H1 (cell line): ENCODE results near the gene MAP2K1. TPM values are rescaled to one million over a fixed set of nuclear protein-coding genes. Genes with fewer than 3 reads are reported as not detected.

Source experiments
- ATF2 ChIP-seq: IDR thresholded peaks from 2 replicates; pipeline ENCODE4 v1.6.1; 2012; ENCODE audit warnings: low read length, inconsistent platforms
- BRCA1 ChIP-seq: IDR thresholded peaks from 2 replicates; pipeline ENCODE4 v1.6.1; 2012; ENCODE audit warnings: low read depth, low read length, improper control_type of control experiment
- CBX8 ChIP-seq: fragments of 300-800, 300-1000 bp; sonication (generic); IDR thresholded peaks from 2 replicates; pipeline ENCODE4 v1.7.1; 2016; ENCODE audit warnings: low read depth, low read length, borderline replicate concordance
- CHD2 ChIP-seq: IDR thresholded peaks from 2 replicates; pipeline ENCODE4 v1.6.1; 2012; ENCODE audit warnings: low read length, improper control_type of control experiment
- CTBP2 ChIP-seq: IDR thresholded peaks from 2 replicates; pipeline ENCODE4 v1.7.0; 2011; ENCODE audit warnings: borderline replicate concordance, mild to moderate bottlenecking, moderate library complexity, mixed read lengths, low read length; ENCODE audit not compliant: insufficient read depth, insufficient read length
- EGR1 ChIP-seq: IDR thresholded peaks from 2 replicates; pipeline ENCODE4 v1.6.1; 2011; ENCODE audit warnings: low read depth, low read length, borderline replicate concordance
- GTF2F1 ChIP-seq: IDR thresholded peaks from 2 replicates; pipeline ENCODE4 v1.6.1; 2012; ENCODE audit warnings: low read depth, low read length, improper control_type of control experiment, borderline replicate concordance
- HDAC2 ChIP-seq, 2 experiments: fragments of 300-600 bp in 1 of 2; sonication (generic) in 1 of 2; IDR thresholded peaks; 2 replicates each; pipeline ENCODE4 v1.6.1; 2011 to 2012; ENCODE audit warnings: low read depth in 2 of 2, low read length in 2 of 2, mild to moderate bottlenecking in 2 of 2, moderate library complexity in 2 of 2, borderline replicate concordance in 1 of 2, inconsistent platforms in 1 of 2
- HDAC6 ChIP-seq: IDR thresholded peaks from one replicate; pipeline ENCODE4 v1.7.1; 2012; ENCODE audit warnings: low read depth, mild to moderate bottlenecking, inconsistent platforms, low read length, moderate library complexity
- KDM5A ChIP-seq: fragments of 200-600 bp; IDR thresholded peaks from 2 replicates; pipeline ENCODE4 v1.7.1; 2012; ENCODE audit warnings: mild to moderate bottlenecking, low read length, inconsistent platforms, mixed read lengths
- NRF1 ChIP-seq: IDR thresholded peaks from 2 replicates; pipeline ENCODE4 v1.6.1; 2011; ENCODE audit warnings: mild to moderate bottlenecking, low read depth, low read length, improper control_type of control experiment
- POLR2A ChIP-seq, 2 experiments: IDR thresholded peaks; 1 replicate in 1 of 2; 2 replicates in 1 of 2; pipeline ENCODE4 v1.6.1; 2011; ENCODE audit warnings: low read depth in 2 of 2, low read length in 2 of 2, mild to moderate bottlenecking in 2 of 2; ENCODE audit errors: control extremely low read depth in 1 of 2
- RXRA ChIP-seq: IDR thresholded peaks from 2 replicates; pipeline ENCODE4 v1.6.1; 2011; ENCODE audit warnings: low read depth, mild to moderate bottlenecking, low read length, moderate library complexity; ENCODE audit not compliant: insufficient read depth
- SAP30 ChIP-seq: fragments of 300-600 bp; sonication (generic); IDR thresholded peaks from 2 replicates; pipeline ENCODE4 v1.7.1; 2012; ENCODE audit warnings: low read length, moderate library complexity, mild to moderate bottlenecking, inconsistent platforms; ENCODE audit not compliant: insufficient read depth, insufficient replicate concordance
- SIN3A ChIP-seq, 2 experiments: IDR thresholded peaks in 1 of 2; conservative IDR thresholded peaks in 1 of 2; 2 replicates each; pipeline ENCODE4 v1.6.1; 2011 to 2012; ENCODE audit warnings: low read length in 2 of 2, improper control_type of control experiment in 1 of 2, low read depth in 1 of 2, mild to moderate bottlenecking in 1 of 2
- SIRT6 ChIP-seq: IDR thresholded peaks from one replicate; pipeline ENCODE4 v1.7.1; 2012; ENCODE audit warnings: low read length, inconsistent platforms
- SIX5 ChIP-seq: IDR thresholded peaks from 2 replicates; pipeline ENCODE4 v1.6.1; 2011; ENCODE audit warnings: mild to moderate bottlenecking, low read depth, low read length
- SP1 ChIP-seq: IDR thresholded peaks from 2 replicates; pipeline ENCODE4 v1.6.1; 2011; ENCODE audit warnings: low read depth, low read length
- SP4 ChIP-seq: IDR thresholded peaks from 2 replicates; pipeline ENCODE4 v1.6.1; 2012; ENCODE audit warnings: low read length, inconsistent platforms
- SRF ChIP-seq: IDR thresholded peaks from 2 replicates; pipeline ENCODE4 v1.6.1; 2011; ENCODE audit warnings: mild to moderate bottlenecking, low read depth, low read length, moderate library complexity
- TAF1 ChIP-seq: IDR thresholded peaks from 2 replicates; pipeline ENCODE4 v1.6.1; 2011; ENCODE audit warnings: mild to moderate bottlenecking, low read depth, low read length
- YY1 ChIP-seq: IDR thresholded peaks from 2 replicates; pipeline ENCODE4 v1.6.1; 2011; ENCODE audit warnings: low read depth, mild to moderate bottlenecking, low read length
- polyA plus RNA-seq, 7 experiments: library from polyadenylated mRNA; depleted of rRNA in 3 of 7; stranded (reverse) in 5 of 7; unstranded in 2 of 7; fragments of >200 nt in 5 of 7; fragments of 200-250 nt in 2 of 7; gene quantifications; 1 replicate in 5 of 7; 2 replicates in 1 of 7; 4 replicates in 1 of 7; pipeline versions ENCODE4 v1.2.1 to v1.2.3, GENCODE V29; 2011 to 2013; ENCODE audit warnings: missing spikeins in 2 of 7, mixed read lengths in 2 of 7
- total RNA-seq: library from RNA; stranded (reverse); fragmentation: NEBNext Ultra II Directional; extraction: Animal tissue kit (Norgen Biotek cat#: 25700); gene quantifications from 2 replicates; pipeline ENCODE4 v1.2.1, GENCODE V29; 2021

The MAP2K1 gene
- total and polyA plus RNA-seq, 2 of the 8 experiments (the other 6 are each of a cell fraction or from before 2014, with no cell fraction given): 54.7 to 78.2 TPM

GRCh38 chr15:66474135-66474534 is 87.4 kb downstream of the MAP2K1 start (continued):
- TF ChIP-seq ATF2 (no peak), CTBP2 (no peak), SRF (no peak), NRF1 (no peak), SP1 (0 out of 2 replicates have a peak, but pooled peaks have one; percentile 34), EGR1 (0 out of 2 replicates have a peak, but pooled peaks have one; percentile 3), CHD2 (no peak), SAP30 (no peak), SIRT6 (no peak), HDAC2 (IDR thresholded peaks at IDR 0.05; ENCODE audit: borderline replicate concordance in 1 of 2, low read depth in 2 of 2, low read length in 2 of 2) (no peak), GTF2F1 (no peak), SIX5 (no peak), SP4 (no peak), HDAC6 (no peak), BRCA1 (no peak), RXRA (no peak), CBX8 (no peak), KDM5A (no peak), SIN3A (conservative IDR thresholded peaks at IDR 0.05 in 1 of 2, IDR thresholded peaks at IDR 0.05 in 1 of 2; ENCODE audit: low read depth in 1 of 2, low read length in 2 of 2) (peak in 1 of 2 experiments; percentile 57; a peak in 1 of 4 replicates), YY1 (no peak), POLR2A (IDR thresholded peaks at IDR 0.05; ENCODE audit: control extremely low read depth in 1 of 2, low read depth in 2 of 2, low read length in 2 of 2) (no peak), TAF1 (no peak)
